PC-9 (cell line): ENCODE data around the gene CPT1B.

Experiments
- EZH2 ChIP-seq: fragments of 200-600 bp; sonication (generic); IDR thresholded peaks from 2 replicates; pipeline ENCODE4 v1.8.0; 2017; ENCODE audit warnings: antibody characterized with exemption, low read depth
- TF ChIP-seq, protein P1 (sequence below): fragments of 200-600 bp; sonication (generic); conservative IDR thresholded peaks from 2 replicates; pipeline ENCODE4 v1.6.1; 2017; ENCODE audit warnings: mixed run types, antibody characterized with exemption, mild to moderate bottlenecking, moderate library complexity

DNA sequence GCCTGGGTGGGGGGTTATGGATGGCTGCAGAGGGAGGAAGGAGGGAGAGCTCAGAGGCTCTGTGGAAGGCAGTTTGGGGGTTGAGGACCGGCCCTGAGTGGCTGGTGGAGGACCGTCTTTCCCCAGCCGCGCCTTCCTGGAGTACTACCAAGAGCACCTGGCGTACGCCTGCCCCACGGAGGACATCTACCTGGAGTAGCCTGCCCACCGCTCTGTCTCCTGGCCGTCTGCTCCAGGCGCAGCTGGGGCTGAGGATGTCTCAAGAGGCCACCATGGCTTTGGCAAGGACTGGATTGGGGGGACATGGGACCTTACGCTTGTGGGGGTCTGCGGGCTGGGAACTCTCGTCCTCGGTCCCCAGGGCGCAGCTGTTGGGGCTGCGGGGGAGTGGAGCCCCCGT lies 32.4 kb upstream of the CPT1B start:
- TF ChIP-seq, protein P1, sequence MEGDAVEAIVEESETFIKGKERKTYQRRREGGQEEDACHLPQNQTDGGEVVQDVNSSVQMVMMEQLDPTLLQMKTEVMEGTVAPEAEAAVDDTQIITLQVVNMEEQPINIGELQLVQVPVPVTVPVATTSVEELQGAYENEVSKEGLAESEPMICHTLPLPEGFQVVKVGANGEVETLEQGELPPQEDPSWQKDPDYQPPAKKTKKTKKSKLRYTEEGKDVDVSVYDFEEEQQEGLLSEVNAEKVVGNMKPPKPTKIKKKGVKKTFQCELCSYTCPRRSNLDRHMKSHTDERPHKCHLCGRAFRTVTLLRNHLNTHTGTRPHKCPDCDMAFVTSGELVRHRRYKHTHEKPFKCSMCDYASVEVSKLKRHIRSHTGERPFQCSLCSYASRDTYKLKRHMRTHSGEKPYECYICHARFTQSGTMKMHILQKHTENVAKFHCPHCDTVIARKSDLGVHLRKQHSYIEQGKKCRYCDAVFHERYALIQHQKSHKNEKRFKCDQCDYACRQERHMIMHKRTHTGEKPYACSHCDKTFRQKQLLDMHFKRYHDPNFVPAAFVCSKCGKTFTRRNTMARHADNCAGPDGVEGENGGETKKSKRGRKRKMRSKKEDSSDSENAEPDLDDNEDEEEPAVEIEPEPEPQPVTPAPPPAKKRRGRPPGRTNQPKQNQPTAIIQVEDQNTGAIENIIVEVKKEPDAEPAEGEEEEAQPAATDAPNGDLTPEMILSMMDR = no peak
- no peak for TF ChIP-seq EZH2
